Measurements from ENCODE around the gene TCP1. TPM values are rescaled to one million over a fixed set of nuclear protein-coding genes. Genes with fewer than 3 reads are reported as not detected.

TCP1 gene
- 100 to 1,000 TPM; 110 to 146 TPM for total RNA-seq
- polyA plus RNA-seq, result 100 to 1,000 TPM; 105 to 116 TPM
- long read RNA-seq, donor 1, transcript TCP1-201 (12 exons, 2,499 nt), result major isoform, 507 of 543 reads
- long read RNA-seq, donor 1, partial matches to known transcripts, result 13 of 543 reads
- long read RNA-seq, donor 1, other reads (novel, unspliced or antisense), result 19 of 543 reads
- long read RNA-seq, donor 2, transcript TCP1-201 (12 exons, 2,499 nt), result major isoform, 54 of 66 reads
- long read RNA-seq, donor 2, partial matches to known transcripts, result 10 of 66 reads
- long read RNA-seq, donor 2, other reads (novel, unspliced or antisense), result 2 of 66 reads

DNA sequence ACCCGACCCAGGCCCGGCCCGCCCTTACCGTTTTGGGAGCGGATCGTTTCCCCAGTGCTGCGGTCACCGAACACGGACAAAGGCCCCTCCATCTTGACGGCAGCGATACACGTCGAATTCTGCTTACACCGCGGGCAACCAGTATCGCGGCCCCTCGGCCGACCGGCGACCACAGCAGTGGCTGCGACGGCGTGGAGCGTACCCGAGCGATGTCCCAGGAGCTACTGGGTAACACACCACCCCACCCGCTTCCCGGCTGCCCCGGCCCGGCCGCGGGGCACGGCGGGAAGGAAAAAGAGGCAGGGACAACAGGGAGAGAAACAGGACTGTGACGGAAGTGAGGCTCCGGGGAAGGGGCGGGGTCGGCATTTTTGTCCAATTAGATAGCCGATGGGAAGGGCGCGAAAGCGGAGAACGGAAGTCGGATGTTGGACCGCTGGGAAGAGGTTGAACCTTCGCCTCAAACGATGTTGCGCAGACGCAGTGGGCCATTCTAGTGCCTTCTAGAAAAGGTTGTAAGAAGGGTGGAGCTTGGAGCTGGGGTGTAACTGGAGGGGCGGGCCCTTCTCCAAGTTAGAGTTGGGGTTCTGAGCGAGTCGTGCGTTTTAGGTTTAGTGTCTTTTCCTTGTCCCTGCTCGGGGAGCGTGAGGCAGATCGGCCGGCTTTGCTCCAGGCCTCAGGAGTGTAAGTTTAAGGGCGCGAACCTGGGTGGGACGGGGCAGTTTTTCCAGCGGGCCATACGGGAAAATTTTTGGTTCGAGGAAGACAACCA is at the start of gene TCP1:
TCP1 (minus strand) TSS at position 226 of the 772 bp plus-strand sequence; CDS start at position 92, 134 bp downstream.
- ATAC-seq (ENCODE audit: low FRiP score) (peak; percentile 97), DNase-seq (peak; percentile 99 to 100)
- Histone ChIP-seq H3K27ac (ENCODE audit: low read depth in 1 of 2, low read length in 2 of 2) (peak within 1 kb of the TSS; percentile 10 to 72), H3K36me3 (ENCODE audit: control insufficient read depth in 1 of 2, insufficient read depth in 2 of 2, low read length in 1 of 2) (peaks cover 0 to under 1% of the 10 kb centered on the region in 2 donors), H3K9me3 (ENCODE audit: control insufficient read depth, low read length) (no peaks in the 10 kb centered on the region), H3K4me3 (ENCODE audit: low read length in 2 of 2) (peak within 1 kb of the TSS; percentile 60 to 82), H3K4me1 (ENCODE audit: control insufficient read depth in 1 of 2, insufficient read depth in 2 of 2, low read length in 2 of 2) (peaks cover 0 to 3% of the 10 kb centered on the region in 2 donors), H3K27me3 (ENCODE audit: control insufficient read depth in 1 of 2, insufficient read depth in 2 of 2, low read length in 1 of 2) (no peaks in the 10 kb centered on the region)
- 0 to 1% methylated on average over 55 to 64 of the region's 64 CpGs for WGBS, 2 donors
- intact Hi-C loops (cut with DNase I), result loop anchor here (1.0 to 5.0 kb wide), 4 partner anchors 43 to 98 kb away; partner anchors contain the start of genes SOD2 (in 1 of the 2) and WTAP (in 1 of the 2)

DNA sequence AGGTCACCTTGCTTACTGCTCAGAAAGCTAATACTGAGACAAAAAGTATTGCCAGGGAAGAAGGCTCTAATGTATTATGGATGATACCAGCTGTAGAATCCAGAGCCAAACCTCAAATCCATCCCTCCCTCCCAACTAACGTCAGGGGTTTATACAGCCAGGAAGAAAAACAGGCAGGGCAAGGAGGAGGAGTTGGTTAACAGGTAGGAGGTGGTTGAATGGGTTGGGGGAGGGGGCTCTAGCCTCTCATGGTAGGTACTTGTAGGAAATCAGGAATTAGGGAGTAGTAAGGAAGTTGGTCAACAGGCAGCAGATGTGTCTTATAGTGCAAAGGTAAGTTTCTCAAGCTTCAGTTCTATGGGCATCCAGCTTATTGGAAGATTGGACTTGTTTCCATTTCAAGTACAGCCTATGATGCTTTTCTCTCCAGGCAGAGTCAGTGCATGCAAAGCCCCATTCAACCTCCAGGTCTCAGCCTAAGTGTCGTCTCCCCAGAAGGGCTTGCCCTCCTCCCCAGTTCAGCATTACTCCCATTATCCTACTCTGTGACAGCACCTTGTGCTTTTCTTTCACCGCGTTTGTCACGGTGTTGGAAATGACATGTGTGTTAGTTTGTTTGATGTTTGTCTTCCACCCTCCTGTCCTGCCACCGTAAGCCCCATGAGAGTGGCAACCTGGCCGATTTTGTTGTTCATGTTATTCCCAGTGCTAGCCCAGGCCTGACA is 48.8 kb upstream of the TCP1 start:
- Histone ChIP-seq H3K36me3 (ENCODE audit: control insufficient read depth in 1 of 2, insufficient read depth in 2 of 2, low read length in 1 of 2) (no peaks in the 10 kb centered on the region), H3K4me3 (ENCODE audit: low read length in 2 of 2) (no peak overlapping the region), H3K4me1 (ENCODE audit: control insufficient read depth in 1 of 2, insufficient read depth in 2 of 2, low read length in 2 of 2) (peaks cover 0 to 4% of the 10 kb centered on the region in 2 donors), H3K9me3 (ENCODE audit: control insufficient read depth, low read length) (no peaks in the 10 kb centered on the region), H3K27me3 (ENCODE audit: control insufficient read depth in 1 of 2, insufficient read depth in 2 of 2, low read length in 1 of 2) (no peaks in the 10 kb centered on the region), H3K27ac (ENCODE audit: low read depth in 1 of 2, low read length in 2 of 2) (no peak overlapping the region)
- WGBS, 2 donors, result 83 to 87% methylated on average over 7 of the region's 7 CpGs
- intact Hi-C loops (cut with DNase I), result no loop called here
- no peak for ATAC-seq (ENCODE audit: low FRiP score)
- no peak for DNase-seq

DNA sequence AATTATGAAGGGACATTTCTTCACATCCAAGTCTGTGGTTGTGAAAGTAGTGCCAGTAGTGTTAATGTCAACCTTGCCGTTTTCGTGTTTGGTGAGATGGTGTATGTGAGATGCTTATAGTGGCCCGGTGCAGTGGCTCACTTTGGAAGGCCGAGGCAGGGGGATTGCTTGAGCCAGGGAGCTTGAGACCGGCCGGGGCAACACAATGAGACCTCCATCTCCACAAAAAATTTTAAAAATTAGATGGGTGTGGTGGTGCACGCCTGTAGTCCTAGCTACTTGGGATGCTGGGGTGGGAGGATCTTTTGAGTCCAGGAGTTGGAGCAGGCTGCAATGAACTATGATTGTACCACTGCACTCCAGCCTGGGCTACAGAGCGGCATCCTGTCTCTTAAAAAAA is 48.1 kb upstream of the TCP1 start:
- no peak for ATAC-seq (ENCODE audit: low FRiP score)
- 83 to 89% methylated on average over 8 of the region's 8 CpGs for WGBS, 2 donors

DNA sequence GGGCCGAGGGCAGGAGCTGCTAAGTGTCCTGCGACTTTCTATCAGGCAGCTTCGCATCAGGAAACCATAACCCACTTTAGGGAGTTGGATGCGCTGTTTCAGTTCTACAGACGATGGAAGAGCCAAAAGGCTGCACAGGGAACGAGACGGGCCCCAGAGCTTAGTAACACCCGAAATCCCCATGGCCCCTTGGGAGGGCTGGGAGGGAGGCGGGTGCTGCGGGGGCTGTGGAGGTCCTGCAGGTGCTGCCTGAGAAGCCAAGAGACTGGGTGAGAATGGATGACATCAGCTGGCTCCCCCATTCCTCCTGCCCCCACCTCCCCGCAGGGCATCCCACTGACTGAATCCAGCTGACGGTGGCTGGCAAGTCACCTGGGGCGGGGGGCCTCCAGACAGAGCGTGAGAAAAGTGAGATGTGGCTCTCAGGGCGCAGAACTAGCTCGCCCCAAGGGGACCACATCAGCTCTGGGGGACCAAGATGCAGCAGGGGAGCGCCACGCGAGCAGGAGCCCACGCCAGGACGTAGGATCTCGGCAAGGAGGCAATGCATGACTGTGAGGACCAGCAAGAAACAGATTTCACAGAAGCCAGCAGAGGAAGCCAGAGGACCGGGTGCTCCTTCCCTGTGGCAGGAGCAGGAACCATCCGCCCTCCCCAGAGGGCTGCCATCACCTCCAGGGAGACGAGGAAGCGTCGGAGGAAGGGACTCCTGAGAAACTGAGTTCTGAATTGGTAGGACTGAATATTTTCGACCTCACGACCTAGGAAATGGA is 47.5 kb upstream of the TCP1 start:
- no peaks in the 10 kb centered on the region for H3K27me3 ChIP-seq (ENCODE audit: control insufficient read depth in 1 of 2, insufficient read depth in 2 of 2, low read length in 1 of 2)
- ATAC-seq (ENCODE audit: low FRiP score) (peak; percentile 48), DNase-seq (no peak)
- peaks cover 0 to 4% of the 10 kb centered on the region in 2 donors for H3K4me1 ChIP-seq (ENCODE audit: control insufficient read depth in 1 of 2, insufficient read depth in 2 of 2, low read length in 2 of 2)
- no peak overlapping the region for H3K4me3 ChIP-seq (ENCODE audit: low read length in 2 of 2)
- H3K36me3 ChIP-seq (ENCODE audit: control insufficient read depth in 1 of 2, insufficient read depth in 2 of 2, low read length in 1 of 2), result no peaks in the 10 kb centered on the region
- 66 to 72% methylated on average over 29 of the region's 29 CpGs for WGBS, 2 donors
- intact Hi-C loops (cut with DNase I), result no loop called here
- peak overlapping the region in 1 of 2 donors; percentile 12 for H3K27ac ChIP-seq (ENCODE audit: low read depth in 1 of 2, low read length in 2 of 2)
- H3K9me3 ChIP-seq (ENCODE audit: control insufficient read depth, low read length), result no peaks in the 10 kb centered on the region

More for the DNA sequence above, 48.1 kb upstream of the TCP1 start:
- no peak overlapping the region for H3K4me3 ChIP-seq (ENCODE audit: low read length in 2 of 2)
- no peak overlapping the region for H3K27ac ChIP-seq (ENCODE audit: low read depth in 1 of 2, low read length in 2 of 2)
- no peak for DNase-seq
- peaks cover 0 to 4% of the 10 kb centered on the region in 2 donors for H3K4me1 ChIP-seq (ENCODE audit: control insufficient read depth in 1 of 2, insufficient read depth in 2 of 2, low read length in 2 of 2)
- no peaks in the 10 kb centered on the region for H3K9me3 ChIP-seq (ENCODE audit: control insufficient read depth, low read length)
- intact Hi-C loops (cut with DNase I), result no loop called here
- H3K36me3 ChIP-seq (ENCODE audit: control insufficient read depth in 1 of 2, insufficient read depth in 2 of 2, low read length in 1 of 2), result no peaks in the 10 kb centered on the region
- no peaks in the 10 kb centered on the region for H3K27me3 ChIP-seq (ENCODE audit: control insufficient read depth in 1 of 2, insufficient read depth in 2 of 2, low read length in 1 of 2)

DNA sequence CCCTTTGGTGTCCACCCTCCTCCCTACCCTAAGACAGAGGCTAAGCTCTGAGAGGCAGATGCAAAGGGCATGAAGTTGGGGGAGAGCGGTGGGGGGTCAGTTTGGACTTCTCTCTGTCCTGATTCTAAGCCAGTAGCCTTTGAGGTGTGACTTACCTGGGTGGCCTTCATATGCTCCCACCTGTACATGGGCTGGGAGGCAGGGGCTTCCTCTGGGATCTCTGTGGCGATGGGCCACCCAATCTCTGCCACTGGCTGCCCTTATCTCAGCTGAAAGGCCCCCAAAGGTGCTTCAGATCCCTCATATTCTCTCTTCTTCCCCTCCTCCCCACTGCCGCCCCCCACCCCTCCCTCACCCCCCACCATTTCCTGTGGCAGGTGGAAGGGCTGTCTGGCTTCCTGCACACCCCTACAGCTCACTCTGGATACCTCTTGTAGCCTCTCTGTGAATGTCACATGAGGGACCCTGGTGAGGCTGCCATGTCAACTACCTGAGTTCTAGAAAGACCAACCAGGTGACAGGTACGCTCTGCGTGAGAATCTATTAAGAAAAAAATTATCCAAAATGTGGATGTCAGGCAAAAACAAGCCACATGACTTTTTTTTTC is 44.7 kb upstream of the TCP1 start:
- intact Hi-C loops (cut with DNase I), result loop anchor here in 1 of 2 donors (5.0 kb wide), 1 partner anchor 42 kb away; the partner anchor contains the start of gene MRPL18

DNA sequence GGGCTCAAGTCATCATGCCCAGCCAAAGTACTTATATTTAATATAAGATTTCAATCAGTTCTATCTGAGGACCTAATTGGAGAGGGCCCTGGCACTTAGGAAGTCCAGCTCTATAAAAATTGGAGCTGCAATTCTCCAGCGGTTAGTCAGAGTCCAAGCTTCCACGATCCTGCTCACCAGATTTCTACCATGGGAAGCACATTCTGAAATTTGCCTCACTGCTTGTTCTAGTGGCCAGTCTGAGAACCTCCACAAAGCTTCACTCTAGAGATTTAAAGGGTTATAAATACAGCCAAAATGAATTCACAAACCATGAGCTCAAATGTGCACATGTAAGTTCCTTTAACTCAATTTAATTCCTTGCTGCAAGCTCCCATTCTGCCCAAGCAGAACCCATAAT is 44.2 kb upstream of the TCP1 start:
- Histone ChIP-seq H3K27ac (ENCODE audit: low read depth in 1 of 2, low read length in 2 of 2) (no peak overlapping the region), H3K4me3 (ENCODE audit: low read length in 2 of 2) (no peak overlapping the region), H3K27me3 (ENCODE audit: control insufficient read depth in 1 of 2, insufficient read depth in 2 of 2, low read length in 1 of 2) (no peaks in the 10 kb centered on the region), H3K36me3 (ENCODE audit: control insufficient read depth in 1 of 2, insufficient read depth in 2 of 2, low read length in 1 of 2) (no peaks in the 10 kb centered on the region), H3K9me3 (ENCODE audit: control insufficient read depth, low read length) (no peaks in the 10 kb centered on the region), H3K4me1 (ENCODE audit: control insufficient read depth in 1 of 2, insufficient read depth in 2 of 2, low read length in 2 of 2) (peaks cover 0 to 4% of the 10 kb centered on the region in 2 donors)
- ATAC-seq (ENCODE audit: low FRiP score) (no peak), DNase-seq (no peak)
- 9 to 25% methylated on average over 2 of the region's 2 CpGs for WGBS, 2 donors
- intact Hi-C loops (cut with DNase I), result loop anchor here in 1 of 2 donors (5.0 kb wide), 1 partner anchor 41 kb away; the partner anchor contains the start of gene MRPL18

More for the DNA sequence above, 44.7 kb upstream of the TCP1 start:
- H3K4me1 ChIP-seq (ENCODE audit: control insufficient read depth in 1 of 2, insufficient read depth in 2 of 2, low read length in 2 of 2), result peaks cover 0 to 4% of the 10 kb centered on the region in 2 donors
- no peaks in the 10 kb centered on the region for H3K27me3 ChIP-seq (ENCODE audit: control insufficient read depth in 1 of 2, insufficient read depth in 2 of 2, low read length in 1 of 2)
- ATAC-seq (ENCODE audit: low FRiP score) (no peak), DNase-seq (no peak)
- no peak overlapping the region for H3K4me3 ChIP-seq (ENCODE audit: low read length in 2 of 2)
- H3K27ac ChIP-seq (ENCODE audit: low read depth in 1 of 2, low read length in 2 of 2), result no peak overlapping the region
- no peaks in the 10 kb centered on the region for H3K9me3 ChIP-seq (ENCODE audit: control insufficient read depth, low read length)
- 91 to 94% methylated on average over 5 of the region's 5 CpGs for WGBS, 2 donors
- H3K36me3 ChIP-seq (ENCODE audit: control insufficient read depth in 1 of 2, insufficient read depth in 2 of 2, low read length in 1 of 2), result no peaks in the 10 kb centered on the region

DNA sequence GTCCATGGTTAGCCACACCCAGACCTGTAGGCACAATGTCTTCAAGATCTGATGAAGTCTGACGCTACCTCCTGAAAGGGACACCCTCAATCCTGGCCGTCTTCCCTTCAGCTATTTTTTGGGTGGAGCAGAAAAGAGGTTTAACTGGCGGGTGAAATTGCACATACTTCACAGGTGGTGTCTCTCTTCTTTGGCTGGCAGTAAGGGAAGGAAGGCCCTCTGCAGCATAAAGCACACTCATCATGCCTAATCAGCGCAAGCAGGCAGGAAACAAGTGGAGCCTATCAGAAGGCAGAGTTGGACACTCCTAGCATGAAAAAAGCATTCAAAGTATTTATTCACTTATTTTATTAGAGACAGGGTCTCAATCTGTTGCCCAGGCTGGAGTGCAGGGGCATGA is 43.5 kb upstream of the TCP1 start:
- Histone ChIP-seq H3K4me3 (ENCODE audit: low read length in 2 of 2) (no peak overlapping the region), H3K27me3 (ENCODE audit: control insufficient read depth in 1 of 2, insufficient read depth in 2 of 2, low read length in 1 of 2) (no peaks in the 10 kb centered on the region), H3K4me1 (ENCODE audit: control insufficient read depth in 1 of 2, insufficient read depth in 2 of 2, low read length in 2 of 2) (peaks cover 0 to 4% of the 10 kb centered on the region in 2 donors), H3K9me3 (ENCODE audit: control insufficient read depth, low read length) (no peaks in the 10 kb centered on the region), H3K27ac (ENCODE audit: low read depth in 1 of 2, low read length in 2 of 2) (no peak overlapping the region), H3K36me3 (ENCODE audit: control insufficient read depth in 1 of 2, insufficient read depth in 2 of 2, low read length in 1 of 2) (no peaks in the 10 kb centered on the region)
- DNase-seq (no peak), ATAC-seq (ENCODE audit: low FRiP score) (no peak)
- WGBS, 2 donors, result 89 to 92% methylated on average over 4 of the region's 4 CpGs
- intact Hi-C loops (cut with DNase I), result loop anchor here in 1 of 2 donors (5.0 kb wide), 1 partner anchor 41 kb away; the partner anchor contains the start of gene MRPL18

All from aorta (tissue), 5 donors.